Ishikawa (cell line): ENCODE results near the gene PRX.

Source experiments
- CEBPB ChIP-seq: IDR thresholded peaks from 2 replicates; pipeline ENCODE4 v1.6.1; 2012
- CREB1 ChIP-seq: IDR thresholded peaks from 2 replicates; pipeline ENCODE4 v1.6.1; 2012; ENCODE audit warnings: low read depth
- EGR1 ChIP-seq: IDR thresholded peaks from 2 replicates; pipeline ENCODE4 v1.6.1; 2012
- EP300 ChIP-seq: IDR thresholded peaks from 2 replicates; pipeline ENCODE4 v1.6.1; 2012; ENCODE audit warnings: borderline replicate concordance
- FOXM1 ChIP-seq: IDR thresholded peaks from 2 replicates; pipeline ENCODE4 v1.6.1; 2012; ENCODE audit warnings: low read depth, borderline replicate concordance
- NFIC ChIP-seq: IDR thresholded peaks from 2 replicates; pipeline ENCODE4 v1.6.1; 2012
- RAD21 ChIP-seq: IDR thresholded peaks from 2 replicates; pipeline ENCODE4 v1.6.1; 2012; ENCODE audit warnings: low read depth
- TAF1 ChIP-seq: IDR thresholded peaks from 2 replicates; pipeline ENCODE4 v1.6.1; 2012; ENCODE audit warnings: low read depth, mild to moderate bottlenecking
- TCF12 ChIP-seq: IDR thresholded peaks from 2 replicates; pipeline ENCODE4 v1.6.1; 2012; ENCODE audit warnings: low read depth
- TEAD4 ChIP-seq: IDR thresholded peaks from 2 replicates; pipeline ENCODE4 v1.6.1; 2012
- YY1 ChIP-seq: IDR thresholded peaks from 2 replicates; pipeline ENCODE4 v1.6.1; 2012; ENCODE audit warnings: low read depth
- ZBTB7A ChIP-seq: IDR thresholded peaks from 2 replicates; pipeline ENCODE4 v1.6.1; 2012; ENCODE audit warnings: low read depth
- TF ChIP-seq, protein P1 (sequence below): IDR thresholded peaks from 2 replicates; pipeline ENCODE4 v1.6.1; 2012; ENCODE audit warnings: low read depth, mild to moderate bottlenecking
- TF ChIP-seq, protein P2 (sequence below): IDR thresholded peaks from 2 replicates; pipeline ENCODE4 v1.6.1; 2012
- TF ChIP-seq, protein P3 (sequence below): IDR thresholded peaks from 2 replicates; pipeline ENCODE4 v1.6.1; 2012

PRX gene

DNA sequence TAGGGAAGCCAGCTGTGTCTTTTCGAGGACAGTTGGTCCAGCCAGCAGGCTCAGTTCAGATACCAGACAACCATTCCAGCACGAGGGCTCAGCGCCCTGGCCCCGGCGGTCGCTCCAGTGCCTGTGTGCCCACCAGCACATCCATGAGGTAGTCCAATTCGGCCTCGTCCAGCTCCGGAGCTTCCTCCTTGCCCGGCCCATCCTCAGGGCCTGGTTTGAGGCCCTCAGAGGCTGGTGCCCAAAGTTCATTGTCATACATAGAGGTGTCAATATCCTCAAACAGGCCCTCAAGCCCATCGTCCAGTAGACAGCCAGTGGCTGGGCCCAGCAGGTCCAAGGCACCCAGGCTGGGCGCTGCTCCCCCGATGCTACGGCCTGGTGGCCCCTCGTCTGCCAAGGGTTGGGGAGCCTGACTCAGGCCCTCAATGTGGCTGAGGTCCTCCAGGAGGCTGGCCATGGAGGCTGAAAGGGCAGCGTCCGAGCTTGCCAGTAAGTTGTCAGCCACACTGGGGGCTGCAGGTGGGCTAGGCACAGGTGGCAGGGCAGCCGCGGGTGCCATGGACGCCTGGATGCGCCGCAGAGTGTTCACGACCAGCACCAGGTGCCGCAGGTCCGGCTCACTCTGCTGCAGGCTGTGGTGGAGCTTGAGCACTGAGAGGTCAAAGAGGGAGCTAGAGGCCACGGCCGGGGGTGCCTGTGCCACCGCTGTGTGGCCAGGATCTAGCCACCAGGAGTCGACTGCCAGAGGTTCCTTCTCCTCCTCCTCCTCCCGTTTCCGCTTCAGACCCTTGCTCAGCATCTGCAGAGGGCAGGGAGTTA, 9.8 kb upstream of the PRX start:
- no peak for TF ChIP-seq CREB1
- no peak for TF ChIP-seq TCF12
- TF ChIP-seq TEAD4: no peak
- TF ChIP-seq YY1: no peak
- no peak for TF ChIP-seq ZBTB7A
- no peak for TF ChIP-seq EP300
- TF ChIP-seq RAD21: no peak
- no peak for TF ChIP-seq NFIC
- TF ChIP-seq, protein P1, sequence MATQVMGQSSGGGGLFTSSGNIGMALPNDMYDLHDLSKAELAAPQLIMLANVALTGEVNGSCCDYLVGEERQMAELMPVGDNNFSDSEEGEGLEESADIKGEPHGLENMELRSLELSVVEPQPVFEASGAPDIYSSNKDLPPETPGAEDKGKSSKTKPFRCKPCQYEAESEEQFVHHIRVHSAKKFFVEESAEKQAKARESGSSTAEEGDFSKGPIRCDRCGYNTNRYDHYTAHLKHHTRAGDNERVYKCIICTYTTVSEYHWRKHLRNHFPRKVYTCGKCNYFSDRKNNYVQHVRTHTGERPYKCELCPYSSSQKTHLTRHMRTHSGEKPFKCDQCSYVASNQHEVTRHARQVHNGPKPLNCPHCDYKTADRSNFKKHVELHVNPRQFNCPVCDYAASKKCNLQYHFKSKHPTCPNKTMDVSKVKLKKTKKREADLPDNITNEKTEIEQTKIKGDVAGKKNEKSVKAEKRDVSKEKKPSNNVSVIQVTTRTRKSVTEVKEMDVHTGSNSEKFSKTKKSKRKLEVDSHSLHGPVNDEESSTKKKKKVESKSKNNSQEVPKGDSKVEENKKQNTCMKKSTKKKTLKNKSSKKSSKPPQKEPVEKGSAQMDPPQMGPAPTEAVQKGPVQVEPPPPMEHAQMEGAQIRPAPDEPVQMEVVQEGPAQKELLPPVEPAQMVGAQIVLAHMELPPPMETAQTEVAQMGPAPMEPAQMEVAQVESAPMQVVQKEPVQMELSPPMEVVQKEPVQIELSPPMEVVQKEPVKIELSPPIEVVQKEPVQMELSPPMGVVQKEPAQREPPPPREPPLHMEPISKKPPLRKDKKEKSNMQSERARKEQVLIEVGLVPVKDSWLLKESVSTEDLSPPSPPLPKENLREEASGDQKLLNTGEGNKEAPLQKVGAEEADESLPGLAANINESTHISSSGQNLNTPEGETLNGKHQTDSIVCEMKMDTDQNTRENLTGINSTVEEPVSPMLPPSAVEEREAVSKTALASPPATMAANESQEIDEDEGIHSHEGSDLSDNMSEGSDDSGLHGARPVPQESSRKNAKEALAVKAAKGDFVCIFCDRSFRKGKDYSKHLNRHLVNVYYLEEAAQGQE: no peak

DNA sequence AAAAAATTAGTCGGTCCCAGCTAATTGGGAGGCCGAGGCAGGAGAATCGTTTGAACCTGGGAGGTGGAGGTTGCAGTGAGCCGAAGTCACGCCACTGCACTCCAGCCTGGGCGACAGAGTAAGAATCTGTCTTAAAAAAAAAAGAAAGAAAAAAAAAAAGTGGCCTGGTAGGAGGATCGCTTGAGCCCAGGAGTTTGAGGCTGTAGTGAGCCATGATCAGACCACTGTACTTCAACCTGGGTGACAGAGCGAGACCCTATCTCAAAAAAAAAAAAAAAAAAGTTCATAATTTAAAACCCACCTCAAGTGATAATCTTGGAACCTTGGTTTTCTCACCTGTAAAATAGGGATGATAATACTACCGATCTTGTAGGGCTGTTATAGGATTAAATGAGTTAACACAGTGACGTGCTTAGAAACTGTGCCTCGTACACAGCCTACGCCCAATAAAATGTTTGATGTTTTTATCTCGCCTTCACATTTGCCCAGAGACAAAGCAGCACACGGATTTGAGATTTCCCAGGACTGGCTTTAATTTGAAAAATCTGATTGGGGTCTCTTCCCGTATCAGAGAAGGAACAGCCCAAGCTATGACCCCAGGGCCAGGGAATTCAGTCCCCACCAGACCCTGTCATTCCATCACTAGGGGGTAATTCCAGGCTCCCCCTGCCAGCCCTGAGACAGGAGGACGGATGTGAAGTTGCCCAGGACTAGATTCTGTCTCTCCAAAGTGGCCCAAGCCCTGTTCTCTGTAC, 9.0 kb upstream of the PRX start:
- TF ChIP-seq, protein P2, sequence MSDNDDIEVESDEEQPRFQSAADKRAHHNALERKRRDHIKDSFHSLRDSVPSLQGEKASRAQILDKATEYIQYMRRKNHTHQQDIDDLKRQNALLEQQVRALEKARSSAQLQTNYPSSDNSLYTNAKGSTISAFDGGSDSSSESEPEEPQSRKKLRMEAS: no peak
- TF ChIP-seq EP300: no peak
- TF ChIP-seq, protein P1: no peak

DNA sequence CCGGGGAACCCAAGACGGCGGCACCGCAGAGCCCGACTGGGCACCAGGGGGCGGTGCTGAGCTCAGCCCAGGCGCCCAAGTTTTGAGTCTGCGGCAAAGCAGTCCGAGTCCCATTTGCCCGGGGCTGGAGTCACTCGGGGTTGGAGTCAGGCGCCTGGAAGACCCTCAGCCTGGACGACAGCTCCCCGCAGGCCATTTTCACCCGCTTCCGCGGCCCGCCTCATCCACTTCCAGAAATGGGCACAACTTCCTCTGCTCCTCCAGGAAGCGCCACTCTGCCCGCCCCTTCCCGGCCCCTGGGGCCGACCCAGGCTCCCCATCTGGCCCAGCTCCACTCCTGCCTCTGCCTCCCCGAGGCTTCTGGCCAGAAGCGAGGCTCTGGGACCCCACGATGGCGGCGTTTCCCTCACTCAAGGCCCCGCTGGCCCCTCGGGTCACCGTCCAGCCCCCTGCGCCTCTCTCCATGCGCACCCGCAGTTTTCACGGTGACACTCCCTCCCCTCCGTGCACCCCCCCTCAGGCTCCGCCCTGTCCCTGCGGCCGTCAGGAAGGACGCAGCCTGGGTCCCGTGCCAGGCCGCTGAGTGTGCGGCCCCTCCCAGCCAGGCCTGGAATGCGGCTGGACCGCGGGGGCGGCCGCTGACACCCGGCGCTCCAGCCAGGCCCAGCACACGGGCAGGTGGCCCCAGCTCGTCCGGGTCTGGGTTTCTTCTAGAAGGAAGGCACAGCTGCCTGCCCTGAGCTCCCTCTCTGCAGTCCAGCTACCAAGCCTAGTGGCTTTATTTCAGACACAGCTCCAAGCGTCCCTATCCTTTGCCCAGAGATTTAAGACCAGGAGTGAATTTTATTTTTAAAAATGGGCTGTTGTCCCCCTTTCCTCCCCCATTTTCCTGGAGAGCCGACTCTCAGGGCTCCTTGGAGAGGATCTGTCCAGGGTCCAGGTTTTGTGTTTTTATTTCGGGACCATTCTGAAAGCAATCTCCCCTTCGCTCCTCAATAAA, 7.9 kb upstream of the PRX start:
- no peak for TF ChIP-seq CEBPB
- TF ChIP-seq EGR1: peak; percentile 98
- peak; percentile 98 for TF ChIP-seq TEAD4
- TF ChIP-seq ZBTB7A: 0 out of 2 replicates have a peak, but pooled peaks have one; percentile 31
- TF ChIP-seq, protein P3, sequence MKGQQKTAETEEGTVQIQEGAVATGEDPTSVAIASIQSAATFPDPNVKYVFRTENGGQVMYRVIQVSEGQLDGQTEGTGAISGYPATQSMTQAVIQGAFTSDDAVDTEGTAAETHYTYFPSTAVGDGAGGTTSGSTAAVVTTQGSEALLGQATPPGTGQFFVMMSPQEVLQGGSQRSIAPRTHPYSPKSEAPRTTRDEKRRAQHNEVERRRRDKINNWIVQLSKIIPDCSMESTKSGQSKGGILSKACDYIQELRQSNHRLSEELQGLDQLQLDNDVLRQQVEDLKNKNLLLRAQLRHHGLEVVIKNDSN: peak; percentile 60
- TF ChIP-seq YY1: 0 out of 2 replicates have a peak, but pooled peaks have one; percentile 21
- peak; percentile 35; the same call in 1 of the 2 replicates for TF ChIP-seq RAD21
- TF ChIP-seq, protein P1: peak; percentile 37; the same call in 1 of the 2 replicates
- TF ChIP-seq TCF12: peak; percentile 81
- TF ChIP-seq, protein P2: peak; percentile 85
- TF ChIP-seq FOXM1: peak; percentile 32; the same call in 1 of the 2 replicates
- no peak for TF ChIP-seq CREB1
- peak; percentile 82 for TF ChIP-seq NFIC
- no peak; the same call in 1 of the 2 replicates for TF ChIP-seq EP300
- peak; percentile 69 for TF ChIP-seq TAF1

DNA sequence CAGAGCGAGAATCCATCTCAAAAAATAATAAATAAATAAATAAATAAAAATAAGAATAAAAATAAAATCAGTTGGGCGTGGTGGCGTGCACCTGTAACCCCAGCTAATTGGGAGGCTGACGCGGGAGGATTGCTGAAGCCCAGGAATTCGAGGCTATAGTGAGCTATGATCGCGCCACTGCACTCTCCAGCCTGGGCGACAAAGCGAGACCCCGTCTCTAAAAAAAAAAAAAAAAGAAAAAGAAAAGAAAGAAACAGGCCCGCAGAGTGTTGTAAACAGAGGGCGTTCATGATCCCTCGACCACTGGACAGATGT, 7.2 kb upstream of the PRX start:
- no peak for TF ChIP-seq RAD21
- no peak for TF ChIP-seq ZBTB7A
